ENCODE measurements around the gene GGTLC1.
"Not testable (repeated sequence)": the region's sequence is repeated elsewhere in the genome, so short reads cannot be mapped to it uniquely, and the experiment has no call there.

The GGTLC1 gene

DNA sequence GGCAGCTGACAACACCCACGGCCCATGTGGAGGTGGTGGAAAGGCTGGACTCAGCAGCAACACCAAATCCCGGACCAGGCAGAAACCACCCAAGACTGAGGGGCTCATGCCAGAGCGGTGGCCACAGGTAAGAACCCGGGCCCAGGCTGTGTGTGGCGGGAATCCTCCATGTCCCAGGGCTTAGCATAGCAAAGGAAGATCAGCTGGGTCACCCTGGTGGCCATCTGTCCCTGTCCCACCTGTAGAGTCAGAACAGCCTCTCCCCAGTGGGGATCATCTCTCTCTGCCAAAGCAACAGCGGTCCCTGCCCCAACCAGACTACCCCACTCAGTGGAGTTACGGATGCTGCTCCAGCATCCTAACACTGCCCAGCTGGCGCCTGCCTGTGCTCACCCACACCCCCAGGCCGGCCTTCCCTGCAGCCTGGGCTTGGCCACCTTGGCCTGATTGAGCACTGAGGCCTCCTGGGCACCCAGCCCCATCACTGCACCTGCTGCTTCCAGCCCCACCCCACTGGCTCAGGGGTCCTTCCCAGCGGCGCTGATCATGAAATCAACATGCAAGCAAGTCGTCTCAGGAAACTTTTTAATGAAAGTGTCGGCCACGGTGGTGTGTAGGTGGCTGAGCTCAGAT lies 5.5 kb upstream of the GGTLC1 start:
- DNase-seq: not testable (repeated sequence)

DNA sequence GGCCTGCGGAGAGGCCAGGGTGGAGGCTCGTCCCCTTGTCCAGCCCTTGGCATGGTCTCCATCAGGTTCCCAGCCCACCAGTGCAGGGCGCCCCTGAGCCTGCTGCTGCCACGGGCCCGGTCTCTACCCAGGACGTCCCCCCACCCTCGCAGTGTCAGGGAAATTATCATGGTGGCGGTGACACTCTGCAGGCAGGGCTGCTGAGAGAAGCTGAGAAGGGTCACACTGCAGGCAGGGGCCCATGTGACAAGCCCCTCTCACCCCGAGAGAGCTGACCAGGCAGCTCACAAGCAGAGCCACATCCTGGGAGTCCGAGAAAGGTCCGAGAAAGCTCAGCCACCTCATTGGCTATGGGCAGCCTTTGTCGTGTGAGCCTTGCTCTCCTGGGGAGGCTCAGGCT lies 4.9 kb upstream of the GGTLC1 start:
- not testable (repeated sequence) for DNase-seq

DNA sequence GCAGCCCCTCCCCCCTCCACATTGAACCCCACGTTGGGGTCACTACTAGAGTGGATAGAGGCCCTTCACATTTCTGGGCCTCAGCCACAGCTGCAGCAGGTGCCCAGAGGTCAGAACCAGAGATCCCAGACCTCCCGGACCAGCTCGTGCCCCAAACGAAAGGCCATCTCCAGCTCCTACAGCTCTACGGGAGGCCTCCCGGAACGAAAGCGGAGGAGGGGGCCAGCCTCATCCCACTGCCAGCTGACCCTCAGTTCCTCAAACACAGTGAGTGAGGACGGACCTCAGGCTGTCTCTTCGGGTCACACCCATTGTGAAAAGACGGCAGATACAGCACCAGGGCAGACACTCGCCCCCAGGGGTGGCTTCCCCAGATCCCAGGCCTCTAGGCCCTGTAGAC lies 1.7 kb upstream of the GGTLC1 start:
- DNase-seq: not testable (repeated sequence)

DNA sequence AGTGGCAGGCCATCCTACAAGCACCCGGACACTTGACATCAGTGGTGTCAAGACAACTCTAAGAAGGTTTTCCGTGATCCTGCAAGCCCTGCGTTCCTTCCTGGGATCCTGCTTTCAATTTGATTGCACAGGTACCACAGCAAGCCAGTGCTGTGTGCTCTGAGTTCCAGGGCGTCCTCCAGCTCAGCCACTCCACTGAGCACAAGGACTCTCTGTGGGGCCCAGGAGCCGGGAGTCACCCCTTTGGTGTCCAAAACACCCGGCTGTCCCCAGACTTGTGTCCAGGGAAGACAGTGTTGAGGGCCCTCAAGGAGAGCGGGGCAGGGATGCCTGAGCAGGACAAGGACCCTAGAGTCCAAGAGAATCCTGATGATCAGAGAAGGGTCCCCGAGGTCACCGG lies 387 bp upstream of the GGTLC1 start:
- DNase-seq: not testable (repeated sequence)

DNA sequence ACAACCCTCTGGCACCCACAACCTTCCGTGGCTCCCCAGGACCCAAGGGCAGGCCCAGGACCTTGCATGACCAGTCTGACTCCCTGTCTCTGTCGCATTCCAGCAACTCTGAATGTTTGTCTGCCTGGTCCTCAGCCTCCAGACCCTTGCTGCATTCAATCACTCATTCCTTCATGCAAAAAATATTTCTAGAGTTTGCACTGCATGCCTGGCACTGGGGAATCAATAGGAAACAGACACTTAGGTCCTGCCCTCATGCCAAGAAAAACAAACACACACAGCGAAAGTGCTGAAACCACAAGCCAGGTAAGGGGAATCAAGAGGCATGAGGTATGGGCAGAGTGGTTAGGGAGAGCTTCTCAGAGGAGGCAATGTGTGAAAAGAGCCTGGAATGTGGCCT lies 1.9 kb downstream of the GGTLC1 start:
- DNase-seq: not testable (repeated sequence)

DNA sequence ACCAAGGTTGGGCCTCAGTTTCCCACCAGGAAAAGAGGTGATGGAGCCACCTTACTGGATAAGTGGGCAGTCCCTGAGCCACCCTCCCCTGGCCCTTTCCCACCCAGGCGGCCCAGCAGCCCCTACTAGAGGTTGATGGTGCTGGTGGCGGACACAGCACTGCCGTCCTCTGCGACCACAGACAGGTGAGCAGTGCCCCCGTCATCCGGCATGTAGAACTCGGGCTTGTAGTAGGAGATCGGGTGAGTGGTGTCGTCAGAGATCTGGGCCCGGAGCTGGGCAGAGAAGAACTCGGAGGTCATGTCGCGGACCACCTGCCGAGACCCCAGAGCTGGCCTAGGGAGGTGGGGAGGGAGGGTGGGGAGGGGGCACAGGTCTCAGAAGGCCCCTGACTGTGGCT lies 2.3 kb downstream of the GGTLC1 start:
- DNase-seq: not testable (repeated sequence)

DNA sequence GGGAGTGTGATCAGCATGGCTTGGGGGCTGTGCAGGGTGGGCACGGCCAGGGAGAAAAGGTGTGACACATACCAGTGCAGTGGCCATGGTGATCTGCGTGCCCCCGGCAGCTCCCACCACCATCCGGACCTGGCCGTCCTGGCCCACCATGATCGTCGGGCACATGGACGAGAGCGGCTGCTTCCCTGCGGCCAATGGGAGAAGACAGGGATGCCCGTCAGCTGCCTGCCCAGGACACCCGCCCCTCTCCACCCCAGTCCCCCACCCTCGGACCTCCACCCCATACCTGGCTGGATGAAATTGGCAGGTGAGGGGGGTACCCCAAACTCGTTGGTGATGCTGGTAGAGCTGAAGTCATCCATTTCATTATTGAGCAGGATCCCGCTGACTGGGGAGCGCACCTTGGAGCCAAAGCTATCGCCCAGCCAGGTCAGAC lies 2.8 kb downstream of the GGTLC1 start:
- not testable (repeated sequence) for DNase-seq

DNA sequence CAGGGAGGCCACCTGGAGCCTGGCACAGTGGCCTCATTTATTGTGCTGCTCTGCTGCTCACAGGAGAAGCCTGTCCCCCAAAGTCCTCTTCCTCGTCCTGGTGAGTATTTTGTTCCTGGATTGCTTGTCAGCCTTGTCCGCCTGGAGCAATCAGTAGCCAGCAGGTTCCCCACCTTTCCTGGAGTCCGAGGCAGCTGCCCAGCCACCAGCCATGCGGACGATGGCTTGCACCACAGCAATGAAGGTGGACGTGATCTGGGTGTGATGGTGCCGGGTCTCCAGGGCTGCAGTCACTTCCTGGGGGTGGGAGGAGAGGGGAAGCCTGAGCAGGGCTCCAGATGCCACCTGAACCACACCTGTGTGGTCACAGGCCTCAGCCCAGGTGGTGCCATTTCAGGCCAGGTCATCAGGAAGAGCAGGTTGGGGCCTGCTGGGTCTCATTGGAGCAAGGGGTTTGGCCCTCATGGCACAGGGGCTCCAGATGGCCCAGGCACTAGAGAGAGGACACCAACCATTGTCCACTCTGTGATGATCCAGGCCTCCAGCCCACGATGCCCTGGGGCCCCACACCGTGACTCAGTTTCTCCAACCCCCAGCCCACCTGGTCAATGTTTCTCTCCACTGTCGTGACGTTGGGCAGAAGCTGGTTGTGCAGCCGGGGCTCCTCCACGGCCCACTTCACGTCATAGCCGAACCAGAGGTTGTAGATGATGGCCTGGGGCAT lies 3.4 kb downstream of the GGTLC1 start:
- not testable (repeated sequence) for DNase-seq

DNA sequence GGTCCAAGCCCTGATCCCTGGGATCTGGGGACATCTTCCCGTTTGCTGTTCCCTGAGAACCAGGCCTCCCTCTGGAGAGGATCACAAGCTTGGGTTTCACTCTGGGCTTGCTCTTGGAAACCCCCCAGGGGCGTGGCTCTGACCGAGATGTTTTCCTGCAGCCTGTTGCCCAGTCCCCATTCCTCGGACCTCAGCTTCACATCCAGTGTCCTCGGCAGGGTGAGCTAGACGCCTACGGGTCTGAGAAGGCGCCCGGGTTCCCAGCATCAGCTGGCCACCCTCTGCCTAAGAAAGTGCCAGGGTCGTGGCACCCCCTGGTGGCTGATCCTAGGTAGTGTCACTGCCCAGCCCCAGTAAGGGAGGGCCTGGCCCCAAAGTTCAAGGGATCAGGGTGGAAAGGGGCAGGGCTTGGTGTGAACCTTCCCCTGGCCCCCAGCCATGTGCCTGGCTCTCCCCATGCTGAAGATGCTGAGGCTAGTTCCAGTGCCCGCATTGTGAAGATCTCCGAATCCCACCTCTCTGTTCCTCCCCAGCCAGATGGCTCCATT lies 4.0 kb downstream of the GGTLC1 start:
- not testable (repeated sequence) for DNase-seq

DNA sequence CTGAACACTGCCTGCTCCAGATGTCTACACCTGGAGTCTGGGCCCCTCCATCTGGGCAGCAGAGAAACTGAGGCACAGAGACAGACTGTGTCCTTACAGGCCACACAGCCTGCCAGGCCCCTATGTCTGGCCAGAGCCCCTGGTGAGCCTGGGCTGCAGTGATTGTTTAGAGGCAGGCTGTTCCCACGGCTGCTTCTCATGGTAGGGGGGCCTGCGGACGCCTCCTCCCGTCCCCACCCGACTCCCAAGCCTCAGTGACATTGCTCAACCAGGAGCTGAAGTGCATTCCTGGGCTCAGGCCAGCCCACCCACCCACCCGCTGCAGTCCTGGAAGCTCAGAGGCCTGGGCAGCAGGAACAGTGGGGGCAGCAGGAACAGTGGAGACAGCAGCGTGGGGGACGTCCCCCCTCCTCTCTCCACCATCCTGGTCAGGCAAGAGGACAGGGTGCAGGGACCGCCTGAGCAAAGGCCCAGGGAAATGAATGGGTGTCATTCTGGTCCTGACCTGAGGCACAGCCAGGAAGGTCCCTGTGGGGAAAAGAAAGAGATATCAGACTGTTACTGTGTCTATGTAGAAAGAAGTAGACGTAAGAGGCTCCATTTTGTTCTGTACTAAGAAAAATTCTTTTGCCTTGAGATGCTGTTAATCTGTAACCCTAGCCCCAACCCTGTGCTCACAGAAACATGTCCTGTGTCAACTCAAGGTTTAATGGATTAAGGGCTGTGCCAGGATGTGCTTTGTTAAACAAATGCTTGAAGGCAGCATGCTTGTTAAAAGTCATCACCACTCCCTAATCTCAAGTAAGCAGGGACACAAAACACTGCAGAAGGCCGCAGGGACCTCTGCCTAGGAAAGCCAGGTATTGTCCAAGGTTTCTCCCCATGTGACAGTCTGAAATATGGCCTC lies 6.2 kb downstream of the GGTLC1 start:
- not testable (repeated sequence) for DNase-seq

DNA sequence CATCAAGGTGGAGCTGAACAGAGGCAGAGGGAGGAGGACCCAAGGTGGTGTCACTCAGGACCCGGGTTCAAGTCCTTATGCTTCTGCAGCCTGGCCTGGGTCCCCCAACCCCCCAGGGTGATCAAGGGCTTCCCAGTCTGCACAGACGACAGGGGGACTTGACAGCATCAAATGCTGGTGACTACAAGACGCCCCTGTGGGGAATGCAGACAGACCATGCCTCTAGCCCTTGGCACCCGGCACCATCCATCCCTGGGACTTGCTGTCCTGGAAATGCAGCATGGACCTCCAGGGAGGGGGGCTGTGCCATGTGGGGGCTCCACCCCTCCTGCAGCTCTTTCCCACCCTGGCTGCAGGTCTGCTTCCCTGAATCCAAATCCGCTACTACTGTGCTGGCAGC lies 7.1 kb downstream of the GGTLC1 start:
- DNase-seq: not testable (repeated sequence)

DNA sequence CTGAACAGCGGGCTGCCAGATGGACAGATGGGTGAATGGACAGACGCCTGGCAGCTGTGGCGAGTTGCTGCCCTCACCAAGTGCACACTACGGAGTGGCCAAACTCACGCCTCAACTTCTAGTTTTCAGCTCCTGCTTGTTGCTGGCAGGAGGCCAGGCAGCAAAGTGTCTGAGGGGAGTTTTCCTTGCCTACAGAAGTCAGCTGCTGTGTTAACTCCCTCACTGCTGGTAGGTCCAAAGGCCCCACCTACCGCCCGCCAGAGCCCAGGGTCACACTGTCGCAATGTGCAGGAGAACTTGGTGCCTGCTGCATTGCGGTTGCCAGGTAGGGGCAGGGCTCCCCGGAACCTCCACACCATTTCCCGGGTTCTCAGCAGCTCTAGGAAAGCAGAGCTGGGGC lies 7.6 kb downstream of the GGTLC1 start:
- DNase-seq: not testable (repeated sequence)

DNA sequence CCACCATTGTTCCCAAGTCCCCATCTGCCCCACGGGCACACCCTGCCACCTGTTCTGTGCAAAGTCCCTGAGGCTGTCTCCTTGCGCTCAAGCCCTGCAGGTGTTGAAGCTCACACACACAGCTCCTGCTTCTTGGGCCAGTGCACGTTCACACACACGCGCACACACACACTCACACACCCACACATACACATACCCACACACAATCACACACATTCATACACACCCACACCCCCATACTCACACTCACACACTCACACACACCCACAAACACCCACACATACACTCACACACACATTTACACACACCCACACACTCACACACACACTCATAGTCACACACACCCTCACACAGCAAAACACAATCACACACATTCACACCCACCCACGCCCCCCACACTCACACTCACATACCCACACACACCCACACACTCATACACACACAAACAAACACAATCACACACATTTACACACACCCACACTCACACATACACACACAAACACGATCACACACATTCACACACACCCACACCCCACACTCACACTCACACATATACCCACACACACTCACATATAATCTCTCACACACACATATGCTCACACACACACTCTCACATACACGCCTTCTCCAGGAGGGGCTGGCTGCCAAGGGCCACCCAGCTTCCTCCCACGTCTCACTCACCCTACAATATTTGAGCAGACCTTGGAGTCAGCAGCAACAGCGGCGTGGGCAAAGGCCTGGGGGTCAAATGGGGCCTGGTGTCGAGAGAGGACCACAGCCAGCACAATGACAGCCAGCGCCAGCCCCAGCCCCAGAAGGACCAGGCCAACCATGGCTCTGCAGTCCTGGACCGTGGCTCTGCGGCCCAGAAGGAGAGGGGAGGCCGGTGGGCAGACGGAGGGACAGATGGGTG lies 8.4 kb downstream of the GGTLC1 start:
- DNase-seq: not testable (repeated sequence)

DNA sequence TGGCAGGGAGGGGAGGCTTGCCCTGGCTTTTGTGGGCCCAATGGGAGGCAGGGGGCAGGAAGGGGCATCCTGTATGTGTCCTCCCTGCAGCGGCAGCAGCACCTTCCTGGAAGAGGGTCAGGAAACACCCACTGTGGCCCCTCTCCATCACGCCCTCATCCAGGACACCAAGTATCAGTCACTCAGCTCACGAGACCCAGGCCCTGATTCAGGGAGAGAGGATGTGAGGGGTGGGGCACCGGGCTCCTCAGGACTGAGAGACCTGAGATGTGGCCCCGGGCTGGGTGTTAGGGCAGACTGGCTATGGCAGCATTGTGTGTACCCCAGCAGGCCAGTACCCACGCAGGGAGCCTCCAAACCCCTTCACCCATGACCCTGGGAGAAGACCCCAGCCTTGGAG lies 9.2 kb downstream of the GGTLC1 start:
- not testable (repeated sequence) for DNase-seq

DNA sequence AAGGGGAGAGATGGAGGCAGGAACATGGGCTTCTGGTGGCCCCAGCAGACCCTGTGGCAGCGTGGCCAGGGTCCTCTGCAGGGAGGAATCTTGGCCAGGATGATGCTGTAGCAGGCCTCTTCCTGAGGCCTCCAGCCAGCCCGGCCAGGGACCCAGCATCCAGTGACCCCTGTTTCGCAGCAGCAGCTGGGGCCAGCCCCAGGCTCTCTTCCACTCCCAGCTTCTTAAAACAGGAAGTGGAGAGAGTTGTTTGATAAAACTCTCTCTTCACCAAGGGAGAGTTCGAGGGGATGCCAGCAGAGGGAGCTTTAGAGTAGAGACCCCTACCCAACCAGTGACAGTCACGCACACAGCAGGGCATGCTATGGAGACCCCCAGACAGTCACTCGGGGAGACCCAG lies 10.1 kb downstream of the GGTLC1 start:
- not testable (repeated sequence) for DNase-seq

DNA sequence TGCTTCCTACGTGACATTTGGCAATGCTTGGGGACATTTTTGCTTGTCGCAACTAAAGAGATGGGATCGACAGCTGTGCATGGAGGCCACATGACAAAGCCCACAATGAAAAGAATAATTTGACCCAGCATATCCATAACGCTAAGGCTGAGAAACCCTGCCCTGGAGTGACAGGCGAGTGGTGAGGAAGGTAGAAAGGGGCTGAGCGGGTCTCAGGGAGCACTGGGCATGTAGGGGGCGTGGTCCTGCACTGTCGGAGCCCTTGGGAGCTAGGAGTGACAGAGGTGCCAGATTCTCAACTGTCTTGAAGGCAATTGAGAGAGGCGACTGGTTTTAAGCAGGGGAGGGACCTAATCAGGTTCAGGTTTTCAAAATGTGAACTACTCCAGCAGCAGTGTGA lies 13.6 kb downstream of the GGTLC1 start:
- no peak for DNase-seq

DNA sequence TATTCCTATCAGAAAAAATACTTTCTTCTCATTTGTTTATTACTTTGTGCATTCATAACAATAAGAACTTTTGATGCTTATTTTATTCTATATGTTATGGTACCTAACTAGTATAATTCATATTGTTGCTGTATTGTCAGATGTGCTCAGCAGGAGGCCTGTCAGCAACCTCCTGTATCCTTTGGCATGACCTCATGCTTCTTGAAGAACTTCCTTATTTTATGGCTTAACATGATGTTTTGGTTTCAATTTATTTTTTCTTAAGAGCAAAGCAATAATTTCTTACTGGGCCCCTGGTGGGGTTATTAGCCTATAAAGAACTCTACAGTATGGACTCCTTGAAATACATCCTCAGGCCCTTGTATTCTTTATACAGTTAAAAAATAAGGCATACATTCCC lies 17.3 kb downstream of the GGTLC1 start:
- no peak for DNase-seq

DNA sequence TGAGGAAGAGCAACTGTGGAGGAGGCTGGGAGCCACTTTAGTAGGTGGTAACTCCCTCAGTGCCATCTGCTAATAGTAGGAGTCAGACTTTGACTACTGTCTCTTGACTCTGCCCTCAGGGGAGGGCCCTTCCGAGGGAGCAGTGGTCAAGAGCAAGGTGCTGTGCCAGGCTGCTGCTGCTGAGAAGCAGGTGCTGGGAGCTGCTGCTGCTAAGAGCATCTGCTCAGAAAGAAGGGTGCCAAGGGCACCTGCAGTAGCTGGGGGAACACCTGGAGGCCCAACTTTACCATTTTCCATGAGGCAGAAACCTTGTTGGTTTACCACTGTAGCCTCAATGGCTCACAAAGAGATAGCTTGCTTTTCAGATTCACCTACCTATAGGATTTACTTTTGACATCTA lies 18.5 kb downstream of the GGTLC1 start:
- no peak for DNase-seq

DNA sequence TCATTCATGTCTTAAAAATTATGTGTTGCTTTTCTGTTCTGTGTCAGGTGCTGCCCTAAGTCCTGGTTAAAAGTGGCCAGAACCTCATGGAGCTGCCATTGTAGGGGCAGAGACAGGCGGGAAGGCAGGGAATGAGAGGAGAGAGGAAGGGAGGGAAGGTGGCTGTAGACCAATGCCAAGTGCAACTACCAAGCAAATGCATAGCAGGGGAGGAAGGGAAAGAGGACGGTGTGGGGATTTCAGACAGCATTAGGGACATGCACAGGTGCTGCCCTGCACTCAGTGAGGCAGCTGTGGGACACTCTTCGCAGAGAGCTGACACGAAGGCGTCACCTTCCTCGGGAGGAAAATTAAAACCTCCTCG lies 21.0 kb downstream of the GGTLC1 start:
- no peak for DNase-seq

DNA sequence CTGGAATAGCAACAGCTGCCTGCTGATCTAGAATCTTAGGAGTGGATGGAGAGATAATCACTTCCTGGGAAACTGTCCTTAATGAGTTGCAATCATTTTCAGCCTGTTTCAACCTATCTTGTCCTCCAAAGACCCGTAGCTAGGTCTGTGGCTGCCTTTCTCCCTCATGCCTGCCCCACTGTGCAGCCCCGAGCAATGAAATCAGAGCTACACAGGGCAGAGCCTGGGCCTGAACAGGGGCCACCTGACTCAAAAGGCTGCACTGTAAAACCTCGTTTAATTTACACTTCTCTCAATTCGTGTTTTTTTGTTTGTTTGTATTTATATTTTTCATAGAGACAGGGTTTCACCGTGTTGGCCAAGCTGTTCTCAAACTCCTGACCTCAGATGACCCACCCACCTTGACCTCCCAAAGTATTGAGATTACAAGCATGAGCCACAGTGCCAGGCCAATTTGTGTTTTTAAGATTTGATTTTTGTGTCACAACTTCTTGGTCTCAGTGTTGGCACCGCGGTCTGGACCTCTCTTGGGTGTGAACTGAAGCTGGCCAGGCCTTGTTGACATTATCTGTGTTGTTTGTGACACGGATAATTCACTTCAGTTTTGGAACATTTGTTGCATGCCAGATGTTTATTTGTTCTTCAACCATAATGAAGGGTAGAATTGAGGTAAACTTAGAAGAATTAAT lies 21.5 kb downstream of the GGTLC1 start:
- DNase-seq: no peak

DNA sequence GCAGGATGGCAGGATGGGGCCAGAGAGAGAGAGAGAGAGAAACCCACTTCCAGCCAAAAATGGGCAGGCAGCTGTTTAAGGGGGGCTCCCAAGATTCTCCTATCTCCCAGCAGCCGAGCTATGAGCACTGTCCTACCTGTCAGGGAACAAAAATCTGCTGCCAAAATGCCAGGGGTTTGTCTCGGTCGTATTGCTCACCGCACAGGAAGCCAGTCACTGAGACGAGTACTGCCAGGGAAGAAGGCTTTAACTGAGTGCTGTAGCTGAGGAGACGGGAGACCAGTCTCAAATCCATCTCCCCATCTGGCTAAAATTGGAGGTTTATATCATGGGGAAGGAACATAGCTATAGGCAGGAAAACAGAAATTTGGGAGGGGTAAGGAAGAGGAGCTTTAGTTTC lies 22.3 kb downstream of the GGTLC1 start:
- DNase-seq: no peak

DNA sequence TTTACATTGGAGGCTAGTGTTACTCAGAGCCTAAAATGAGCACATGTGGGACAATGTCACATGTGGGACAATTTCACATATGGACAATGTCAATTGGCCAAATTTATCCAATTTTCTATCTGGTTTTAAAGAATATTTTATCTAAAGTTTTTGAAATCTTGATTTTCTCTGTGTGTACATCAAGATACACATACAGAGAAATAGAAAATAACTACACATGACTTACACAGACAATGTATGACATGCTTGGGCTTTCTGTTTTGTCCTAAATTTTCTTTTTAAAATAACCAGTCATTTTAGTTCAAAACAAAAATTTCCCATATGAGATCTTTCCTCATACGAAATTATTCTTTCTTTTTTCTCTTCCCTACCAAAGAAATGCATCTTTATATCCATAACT lies 24.6 kb downstream of the GGTLC1 start:
- DNase-seq: no peak

Measured in RPMI8226 (cell line).